ENCODE measurements around the gene PRKN.

The PRKN gene

GRCh38 chr6:161403717-161404116 lies 1323.8 kb downstream of the PRKN start:
- H3K4me1 Mint-ChIP-seq: peaks cover 28% of the 10 kb centered on the region
- H3K27me3 Mint-ChIP-seq (ENCODE audit: low read depth, poor library complexity): peaks cover 7% of the 10 kb centered on the region
- H3K9me3 Mint-ChIP-seq: peaks cover 41% of the 10 kb centered on the region
- H3K36me3 Mint-ChIP-seq (ENCODE audit: low read depth): peaks cover 11% of the 10 kb centered on the region
- DNase-seq: no peak
- H3K4me3 Mint-ChIP-seq: no peak overlapping the region
- no peak overlapping the region for H3K27ac Mint-ChIP-seq
- TF ChIP-seq, protein P1, sequence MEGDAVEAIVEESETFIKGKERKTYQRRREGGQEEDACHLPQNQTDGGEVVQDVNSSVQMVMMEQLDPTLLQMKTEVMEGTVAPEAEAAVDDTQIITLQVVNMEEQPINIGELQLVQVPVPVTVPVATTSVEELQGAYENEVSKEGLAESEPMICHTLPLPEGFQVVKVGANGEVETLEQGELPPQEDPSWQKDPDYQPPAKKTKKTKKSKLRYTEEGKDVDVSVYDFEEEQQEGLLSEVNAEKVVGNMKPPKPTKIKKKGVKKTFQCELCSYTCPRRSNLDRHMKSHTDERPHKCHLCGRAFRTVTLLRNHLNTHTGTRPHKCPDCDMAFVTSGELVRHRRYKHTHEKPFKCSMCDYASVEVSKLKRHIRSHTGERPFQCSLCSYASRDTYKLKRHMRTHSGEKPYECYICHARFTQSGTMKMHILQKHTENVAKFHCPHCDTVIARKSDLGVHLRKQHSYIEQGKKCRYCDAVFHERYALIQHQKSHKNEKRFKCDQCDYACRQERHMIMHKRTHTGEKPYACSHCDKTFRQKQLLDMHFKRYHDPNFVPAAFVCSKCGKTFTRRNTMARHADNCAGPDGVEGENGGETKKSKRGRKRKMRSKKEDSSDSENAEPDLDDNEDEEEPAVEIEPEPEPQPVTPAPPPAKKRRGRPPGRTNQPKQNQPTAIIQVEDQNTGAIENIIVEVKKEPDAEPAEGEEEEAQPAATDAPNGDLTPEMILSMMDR (IDR thresholded peaks at IDR 0.05): no peak

GRCh38 chr6:161401587-161402309 lies 1325.8 kb downstream of the PRKN start:
- TF ChIP-seq, protein P1 (IDR thresholded peaks at IDR 0.05): no peak
- DNase-seq: no peak
- no peak overlapping the region for H3K27ac Mint-ChIP-seq
- H3K9me3 Mint-ChIP-seq: peaks cover 54% of the 10 kb centered on the region
- peaks cover 14% of the 10 kb centered on the region for H3K36me3 Mint-ChIP-seq (ENCODE audit: low read depth)
- H3K4me1 Mint-ChIP-seq: peaks cover 12% of the 10 kb centered on the region
- peaks cover 6% of the 10 kb centered on the region for H3K27me3 Mint-ChIP-seq (ENCODE audit: low read depth, poor library complexity)
- H3K4me3 Mint-ChIP-seq: no peak overlapping the region

- Mint-ChIP-seq H3K4me1 (peaks cover 5% of the 10 kb centered on the region), H3K27me3 (ENCODE audit: low read depth, poor library complexity) (peaks cover 6% of the 10 kb centered on the region), H3K4me3 (no peak overlapping the region), H3K36me3 (ENCODE audit: low read depth) (peaks cover 14% of the 10 kb centered on the region), H3K27ac (no peak overlapping the region), H3K9me3 (peaks cover 54% of the 10 kb centered on the region)
- DNase-seq: no peak
- TF ChIP-seq, protein P1 (IDR thresholded peaks at IDR 0.05): no peak
Observed at GRCh38 chr6:161400671-161401070, 1326.9 kb downstream of the PRKN start.

DNA sequence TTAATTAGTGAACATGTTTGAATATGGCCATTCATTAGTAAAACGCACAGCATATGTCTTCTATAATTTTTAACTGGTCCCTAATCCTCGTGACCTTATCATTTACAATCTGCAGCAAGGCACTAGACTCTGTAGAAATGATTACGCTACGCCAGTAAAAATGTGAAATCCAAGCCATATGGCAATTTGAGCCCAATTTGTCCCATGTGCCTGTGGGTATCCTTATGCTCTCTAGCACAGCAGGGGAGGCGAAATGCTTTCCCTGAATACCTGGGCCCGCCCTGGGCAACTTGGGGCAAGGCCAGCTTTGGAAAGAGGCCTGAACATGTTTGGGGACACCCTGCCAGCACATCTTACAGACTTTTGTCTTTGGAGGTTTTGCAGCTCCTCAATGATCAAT lies 1331.0 kb downstream of the PRKN start:
- Mint-ChIP-seq H3K4me3 (no peak overlapping the region), H3K4me1 (no peaks in the 10 kb centered on the region), H3K27ac (no peak overlapping the region), H3K9me3 (peaks cover 25% of the 10 kb centered on the region), H3K36me3 (ENCODE audit: low read depth) (peaks cover 7% of the 10 kb centered on the region), H3K27me3 (ENCODE audit: low read depth, poor library complexity) (peaks cover 2% of the 10 kb centered on the region)
- TF ChIP-seq, protein P1 (IDR thresholded peaks at IDR 0.05): no peak
- no peak for DNase-seq

DNA sequence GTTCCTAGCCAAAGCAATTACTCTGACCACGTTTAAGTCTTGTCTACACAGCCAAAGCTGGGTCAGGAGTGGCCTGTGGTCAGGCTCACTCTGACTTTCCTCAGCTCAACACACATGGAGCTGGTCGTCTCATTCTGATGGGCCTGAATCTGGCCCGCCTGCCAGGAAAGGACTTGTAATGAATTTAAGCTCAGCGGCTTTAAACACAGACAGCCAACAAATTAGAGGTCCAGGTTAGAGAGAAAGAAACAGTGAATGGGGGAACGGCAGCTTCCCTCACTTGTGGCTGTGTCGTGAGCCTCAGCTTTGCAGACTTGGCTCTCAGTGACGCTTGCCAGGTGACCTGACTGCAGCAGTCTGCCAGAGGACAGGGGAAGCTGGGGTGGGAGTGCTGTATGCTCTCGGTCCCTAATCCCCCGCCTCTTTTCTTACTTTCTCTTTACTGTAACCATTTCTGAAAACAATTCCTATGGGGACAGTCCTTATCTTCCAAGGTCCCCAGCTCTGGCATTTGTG lies 1331.8 kb downstream of the PRKN start:
- TF ChIP-seq, protein P1 (IDR thresholded peaks at IDR 0.05): no peak
- no peak for DNase-seq

GRCh38 chr6:161394437-161394836 lies 1333.1 kb downstream of the PRKN start:
- Mint-ChIP-seq H3K4me3 (no peak overlapping the region), H3K36me3 (ENCODE audit: low read depth) (peaks cover 7% of the 10 kb centered on the region), H3K27ac (no peak overlapping the region), H3K4me1 (no peaks in the 10 kb centered on the region), H3K9me3 (peaks cover 20% of the 10 kb centered on the region), H3K27me3 (ENCODE audit: low read depth, poor library complexity) (peaks cover 2% of the 10 kb centered on the region)
- DNase-seq: no peak
- TF ChIP-seq, protein P1 (IDR thresholded peaks at IDR 0.05): no peak

More for the DNA sequence above, 1331.8 kb downstream of the PRKN start:
- no peak overlapping the region for H3K27ac Mint-ChIP-seq
- H3K9me3 Mint-ChIP-seq: peaks cover 25% of the 10 kb centered on the region
- H3K36me3 Mint-ChIP-seq (ENCODE audit: low read depth): peaks cover 7% of the 10 kb centered on the region
- no peak overlapping the region for H3K4me3 Mint-ChIP-seq
- H3K4me1 Mint-ChIP-seq: no peaks in the 10 kb centered on the region
- peaks cover 2% of the 10 kb centered on the region for H3K27me3 Mint-ChIP-seq (ENCODE audit: low read depth, poor library complexity)

Measured in nephron progenitor cell (in vitro differentiated cells).